ENCODE measurements around the gene NBEAL1.
"Not testable (repeated sequence)": the region's sequence is repeated elsewhere in the genome, so short reads cannot be mapped to it uniquely, and the experiment has no call there.

NBEAL1 gene

DNA sequence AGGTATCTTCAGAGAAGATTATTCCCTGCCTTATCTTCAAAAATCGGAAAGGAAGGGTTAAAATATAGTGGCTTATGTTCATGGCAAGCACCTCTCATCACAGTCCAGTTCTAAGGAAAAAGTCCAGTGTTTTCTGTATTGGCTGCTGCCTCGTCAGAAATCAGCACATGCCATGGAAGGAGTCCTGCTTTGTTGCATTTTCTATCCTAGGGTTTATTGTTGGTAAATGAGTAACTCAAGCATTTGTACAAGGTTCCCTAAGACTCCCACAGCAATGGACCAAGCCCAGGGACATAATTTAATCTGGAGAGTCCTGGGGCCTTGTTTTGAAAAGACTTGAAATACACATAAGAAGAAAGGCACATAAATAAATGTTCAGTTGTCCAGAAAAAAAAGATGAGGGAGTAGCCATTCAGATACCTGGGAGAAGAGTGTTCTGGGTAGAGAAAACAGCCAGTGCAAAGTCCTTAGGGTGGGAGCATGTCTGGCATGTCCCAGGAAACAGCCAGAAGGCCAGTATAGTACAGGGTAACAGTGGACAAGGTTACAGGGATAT is 26.4 kb downstream of the NBEAL1 start:
- DNase-seq, result no peak

DNA sequence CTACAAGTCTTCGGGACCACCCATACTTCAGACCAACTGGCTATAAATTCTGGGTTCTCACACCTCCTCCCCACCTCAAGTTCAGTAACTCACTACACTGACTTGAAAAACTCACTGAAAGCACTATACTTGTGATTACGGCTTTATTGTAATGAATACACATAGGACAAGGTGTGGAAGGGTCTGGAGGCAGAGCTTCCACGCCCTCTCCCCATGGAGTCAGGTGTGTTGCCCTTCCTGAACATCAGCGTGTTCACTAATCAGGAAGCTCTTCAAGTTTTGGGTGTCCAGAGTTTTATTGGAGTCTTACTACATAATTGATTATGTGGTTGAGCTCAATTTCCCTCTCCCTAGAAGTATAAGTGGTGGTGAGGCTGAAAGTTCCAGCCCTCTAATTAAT is 27.5 kb downstream of the NBEAL1 start:
- no peak for DNase-seq

DNA sequence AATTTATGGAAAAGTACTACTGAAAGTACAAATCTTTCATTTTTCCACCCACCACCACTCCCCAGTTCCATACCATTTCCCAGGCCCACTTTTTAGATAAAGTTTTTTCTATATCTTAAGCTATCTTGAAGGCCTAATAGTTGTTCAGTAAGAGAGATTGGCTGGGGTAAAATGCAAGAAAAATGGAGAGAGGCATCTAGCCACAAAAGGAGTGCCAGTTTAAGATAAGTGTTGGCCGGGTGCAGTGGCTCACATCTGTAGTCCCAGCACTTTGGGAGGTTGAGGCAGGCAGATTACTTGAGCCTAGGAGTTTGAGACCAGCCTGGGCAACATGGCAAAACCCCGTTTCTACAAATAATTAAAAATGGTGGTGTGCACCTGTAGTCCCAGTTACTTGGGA is 28.6 kb downstream of the NBEAL1 start:
- DNase-seq, result no peak

DNA sequence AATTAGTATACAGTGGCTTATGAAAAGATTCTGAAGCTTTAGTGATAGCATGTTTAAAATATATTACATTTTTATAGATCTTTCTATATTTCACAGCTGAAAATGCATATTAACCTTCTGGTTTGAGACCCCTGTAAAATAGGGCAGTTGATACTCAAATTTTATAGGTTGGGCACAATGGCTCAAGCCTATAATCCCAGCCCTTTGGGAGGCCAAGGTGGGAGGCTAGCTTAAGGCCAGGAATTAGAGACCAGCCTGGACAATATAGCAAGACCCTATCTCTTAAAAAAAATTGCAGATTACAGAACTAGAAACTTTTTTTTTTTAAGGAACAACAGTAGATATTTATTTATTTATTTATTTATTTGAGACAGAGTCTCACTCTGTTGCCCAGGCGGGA is 31.2 kb downstream of the NBEAL1 start:
- DNase-seq, result no peak

DNA sequence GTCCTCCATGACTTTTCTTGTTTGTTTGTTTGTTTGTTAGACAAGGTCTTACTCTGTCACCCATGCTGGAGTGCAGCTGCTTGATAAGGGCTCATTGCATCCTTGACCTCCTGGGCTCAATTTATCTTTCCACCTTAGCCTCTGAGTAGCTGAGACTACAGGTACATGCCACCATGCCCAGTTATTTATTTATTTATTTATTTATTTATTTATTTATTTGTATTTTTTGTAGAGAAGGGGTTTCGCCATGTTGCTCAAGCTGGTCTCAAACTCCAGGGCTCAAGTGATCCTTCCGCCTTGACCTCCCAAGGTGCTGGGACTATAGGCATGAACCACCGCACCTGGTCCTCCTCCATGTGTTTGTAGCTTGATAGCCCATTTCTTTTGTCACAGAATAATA is 37.9 kb downstream of the NBEAL1 start:
- no peak for DNase-seq

DNA sequence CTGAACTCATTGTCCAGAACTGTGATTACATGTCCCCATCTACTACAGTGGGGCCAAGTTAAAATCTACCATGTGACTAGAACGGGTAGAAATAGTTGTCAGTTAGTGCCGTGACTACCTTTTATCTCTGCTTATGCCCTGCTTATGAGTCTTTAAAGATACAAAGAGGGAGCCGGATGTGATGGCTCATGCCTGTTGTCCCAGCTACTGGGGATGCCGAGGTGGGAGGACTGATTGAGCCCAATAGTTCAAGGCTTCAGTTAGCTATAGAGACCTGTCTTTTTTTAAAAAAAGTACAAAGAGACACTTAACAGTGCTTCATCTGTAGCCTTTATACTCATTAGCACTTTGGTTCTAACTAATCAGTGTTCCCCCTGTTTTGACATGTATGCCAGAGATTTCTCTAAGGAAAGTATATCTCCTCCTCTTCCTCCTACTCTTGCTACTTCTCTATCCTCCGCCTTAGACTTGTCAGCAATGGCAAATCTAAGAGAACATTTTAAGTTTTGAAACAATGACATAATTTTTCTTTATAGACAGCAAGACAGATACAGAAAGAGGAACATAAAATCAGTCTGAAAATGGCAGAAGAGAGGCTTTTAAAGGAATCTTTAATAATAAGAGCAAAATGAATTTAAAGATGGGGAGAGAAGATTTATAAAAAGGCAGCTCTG is 45.0 kb downstream of the NBEAL1 start:
- DNase-seq, result no peak

DNA sequence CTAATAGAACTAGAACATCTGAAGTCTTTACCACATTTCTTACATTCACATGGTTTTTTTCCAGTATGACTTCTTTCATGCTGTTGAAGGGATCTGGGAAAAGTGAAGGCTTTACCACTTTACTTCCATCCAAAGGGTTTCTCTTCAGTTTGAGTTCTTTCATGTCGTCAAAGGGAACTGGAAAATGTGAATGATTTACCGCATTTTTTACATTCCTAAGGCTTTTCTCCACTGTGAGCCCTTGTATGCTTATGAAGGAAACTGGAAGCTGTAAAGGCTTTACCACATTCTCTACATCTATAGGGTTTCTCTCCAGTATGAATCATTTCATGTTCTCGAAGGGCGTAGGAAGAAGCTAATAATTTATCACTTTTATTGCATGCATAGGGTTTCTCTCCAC is 46.7 kb downstream of the NBEAL1 start:
- no peak for DNase-seq

DNA sequence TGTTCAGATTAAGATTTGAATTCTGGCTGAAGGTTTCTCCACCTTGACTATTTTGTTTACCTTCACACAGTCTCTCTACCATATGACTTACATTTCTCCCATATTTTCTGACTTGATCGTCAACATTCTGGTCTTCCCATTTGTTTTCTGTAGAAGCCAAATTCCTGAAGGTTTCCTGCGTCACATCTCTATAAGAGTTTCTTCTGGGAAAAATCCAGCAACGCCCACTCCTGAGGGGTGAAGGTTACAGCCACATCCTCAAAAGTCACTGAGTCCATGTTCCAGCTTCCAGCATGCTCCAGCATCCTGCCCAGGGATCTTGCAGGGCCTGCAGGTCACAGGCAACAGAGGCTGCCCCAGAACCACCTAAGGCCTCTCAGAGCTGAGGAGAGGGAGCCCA is 47.5 kb downstream of the NBEAL1 start:
- no peak for DNase-seq

DNA sequence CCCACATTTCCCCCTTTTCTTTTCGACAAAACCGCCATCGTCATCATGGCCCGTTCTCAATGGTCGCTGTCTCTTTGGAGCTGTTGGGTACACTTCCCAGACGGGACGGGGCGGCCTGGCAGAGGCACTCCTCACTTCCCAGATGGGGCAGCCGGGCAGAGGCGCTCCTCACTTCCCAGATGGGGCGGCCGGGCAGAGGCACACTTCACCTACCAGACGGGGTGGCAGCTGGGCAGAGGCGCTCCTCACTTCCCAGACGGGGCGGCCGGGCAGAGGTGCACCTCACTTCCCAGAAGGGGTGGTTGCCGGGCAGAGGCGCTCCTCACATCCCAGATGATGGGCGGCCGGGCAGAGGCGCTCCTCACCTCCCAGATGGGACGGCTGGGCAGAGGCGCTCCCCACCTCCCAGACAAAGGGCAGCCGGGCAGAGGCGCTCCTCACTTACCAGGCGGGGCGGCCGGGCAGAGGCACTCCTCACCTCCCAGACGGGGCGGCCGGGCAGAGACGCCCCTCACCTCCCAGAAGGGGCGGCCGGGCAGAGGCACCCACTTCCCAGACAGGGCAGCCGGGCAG is 51.9 kb downstream of the NBEAL1 start:
- DNase-seq, result not testable (repeated sequence)

DNA sequence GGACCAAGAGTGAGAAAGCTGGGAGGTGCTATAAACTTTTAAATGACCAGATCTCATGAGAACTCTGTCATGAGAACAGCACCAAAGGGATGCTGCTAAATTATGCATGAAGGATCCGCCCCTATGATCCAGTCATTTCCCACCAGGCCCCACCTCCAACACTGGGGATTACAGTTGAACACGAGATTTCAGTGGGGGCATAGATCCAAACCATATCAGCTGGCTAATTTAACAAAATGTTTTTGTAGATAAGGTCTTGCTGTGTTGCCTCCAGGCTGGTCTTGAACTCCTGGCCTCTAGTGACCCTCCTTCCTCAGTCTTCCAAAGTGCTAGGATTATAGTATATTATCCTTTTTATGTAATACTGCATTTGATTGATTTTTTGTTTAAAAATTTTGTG is 56.0 kb downstream of the NBEAL1 start:
- DNase-seq, result no peak

DNA sequence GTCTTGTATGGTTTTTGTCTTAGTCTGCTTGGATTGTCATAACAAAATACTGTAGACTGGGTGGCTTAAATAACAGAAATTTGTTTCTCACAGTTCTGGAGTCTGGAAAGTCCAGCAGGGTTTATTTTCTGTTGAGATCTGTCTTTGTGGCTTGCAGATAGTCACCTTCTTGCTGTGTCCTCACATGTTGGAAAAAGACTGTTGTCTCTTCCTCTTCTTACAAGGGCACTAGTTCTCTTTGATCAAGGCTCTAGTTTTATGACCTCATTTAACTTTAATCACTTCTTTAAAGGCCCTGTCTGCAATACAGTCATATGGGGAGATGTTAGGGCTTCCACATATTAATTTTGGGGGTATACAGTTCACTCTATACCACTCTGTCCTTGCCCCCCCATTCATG is 56.5 kb downstream of the NBEAL1 start:
- no peak for DNase-seq

DNA sequence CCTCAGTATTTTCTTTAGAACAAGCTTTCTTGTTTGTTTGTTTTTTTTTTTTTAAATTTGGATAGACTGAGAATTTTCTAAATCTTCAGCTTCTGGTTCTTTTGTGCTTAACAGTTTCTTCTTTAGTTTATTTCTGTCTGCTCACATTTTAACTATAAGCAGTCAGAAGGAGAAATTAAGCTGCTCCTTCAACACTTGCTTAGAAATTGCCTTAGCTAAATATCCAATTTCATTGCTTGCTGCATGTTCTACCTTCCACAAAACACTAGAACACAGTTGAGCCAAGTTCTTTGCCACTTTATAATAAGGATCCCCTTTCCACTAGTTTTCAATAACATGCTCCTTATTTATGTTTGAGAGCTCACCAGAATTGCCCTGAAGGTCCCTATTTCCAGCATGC is 57.7 kb downstream of the NBEAL1 start:
- DNase-seq, result no peak

DNA sequence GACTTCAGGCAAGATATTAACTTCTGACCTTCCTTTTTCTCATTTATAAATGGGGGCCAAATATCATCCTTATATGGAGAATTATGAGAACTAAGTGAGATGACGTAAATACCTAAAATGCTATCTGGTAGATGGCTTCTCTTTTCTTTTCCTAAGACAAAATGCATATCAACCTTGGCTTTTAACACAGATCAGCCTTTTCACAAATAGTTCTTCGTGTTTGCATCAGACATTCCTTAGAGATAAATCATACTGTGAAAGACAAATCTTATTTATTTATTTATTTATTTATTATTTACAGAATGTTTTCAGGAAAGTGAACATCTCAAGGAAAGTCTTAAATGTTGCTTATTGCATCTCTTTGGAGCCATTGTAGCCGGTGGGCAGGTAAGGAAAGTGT is 62.8 kb downstream of the NBEAL1 start:
- DNase-seq, result no peak

DNA sequence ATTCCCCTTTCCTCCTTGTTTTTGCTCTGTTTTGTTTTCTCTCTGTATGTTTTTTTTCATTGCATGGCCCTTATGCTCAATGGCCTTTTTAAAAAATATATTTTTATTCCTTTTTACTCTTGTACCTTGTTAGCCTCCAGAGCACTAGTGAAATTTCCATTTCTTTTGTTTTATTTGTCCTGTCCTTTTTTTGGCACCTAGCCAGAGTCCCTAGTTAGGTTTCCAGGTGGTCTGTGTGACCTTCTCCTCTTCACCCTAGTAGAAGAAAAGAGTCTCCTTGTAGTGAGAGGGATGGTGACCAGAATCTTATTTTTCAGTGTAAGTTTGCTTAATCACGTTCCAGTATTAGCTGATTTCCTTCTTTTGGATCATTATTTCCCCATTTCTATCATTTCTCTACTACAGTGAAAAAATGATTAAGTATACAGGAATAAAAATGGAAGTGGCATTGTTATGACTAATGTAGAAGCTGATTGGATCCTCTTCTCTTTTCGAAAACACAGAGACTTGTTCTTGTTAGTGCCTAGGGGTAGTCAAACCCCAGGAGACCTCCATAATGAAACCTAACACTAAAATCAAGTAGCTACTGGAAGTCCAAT is 65.9 kb downstream of the NBEAL1 start:
- DNase-seq, result no peak

DNA sequence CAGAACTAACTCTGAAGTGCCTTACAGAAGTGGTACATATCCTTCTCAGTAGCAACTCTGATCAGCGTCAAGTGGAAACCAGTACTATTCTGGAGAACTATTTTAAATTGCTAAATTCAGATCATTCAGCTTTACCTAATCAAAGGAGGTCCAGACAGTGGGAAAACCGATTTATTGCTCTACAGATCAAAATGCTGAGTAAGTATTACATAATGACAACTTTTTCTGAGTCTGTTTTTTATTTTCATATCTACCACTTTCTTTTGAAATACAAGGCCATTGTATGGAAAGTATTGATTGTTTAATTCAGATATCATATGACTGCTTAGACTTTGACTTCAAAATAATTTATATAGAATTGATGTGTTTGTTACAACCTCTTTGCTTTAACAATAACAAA is 68.7 kb downstream of the NBEAL1 start:
- DNase-seq, result no peak

DNA sequence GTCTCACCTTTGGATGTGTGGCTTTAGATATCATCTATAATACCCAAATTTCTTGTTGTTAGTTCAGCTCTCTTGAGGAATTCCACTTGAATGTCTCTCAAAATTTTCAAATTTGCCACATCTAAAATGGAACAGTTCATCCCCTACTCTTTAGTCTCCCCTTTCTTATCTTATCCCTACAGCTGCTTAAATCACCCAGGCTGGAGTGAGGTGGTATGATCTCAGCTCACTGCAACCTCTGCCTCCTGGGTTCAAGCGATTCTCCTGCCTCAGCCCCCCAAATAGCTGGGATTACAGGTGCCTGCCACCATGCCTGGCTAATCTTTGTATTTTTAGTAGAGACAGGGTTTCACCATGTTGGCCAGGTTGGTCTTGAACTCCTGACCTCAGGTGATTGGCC is 71.7 kb downstream of the NBEAL1 start:
- not testable (repeated sequence) for DNase-seq

DNA sequence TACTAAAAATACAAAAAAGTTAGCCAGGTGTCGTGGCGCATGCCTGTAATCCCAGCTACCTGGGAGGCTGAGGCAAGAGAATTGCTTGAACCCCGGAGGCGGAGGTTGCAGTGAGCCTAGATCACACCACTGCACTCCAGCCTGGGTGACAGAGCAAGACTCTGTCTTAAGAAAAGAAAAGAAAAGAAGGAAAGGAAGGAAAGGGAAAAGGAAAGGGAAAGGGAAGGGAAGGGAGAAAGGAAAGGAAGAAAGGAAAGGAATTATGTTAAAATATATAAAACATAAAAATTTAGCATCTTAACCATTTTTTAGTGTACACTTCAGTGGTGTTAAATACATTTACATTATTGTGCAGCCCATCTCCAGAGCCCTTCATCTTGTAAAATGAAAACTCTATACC is 76.0 kb downstream of the NBEAL1 start:
- DNase-seq, result not testable (repeated sequence)

DNA sequence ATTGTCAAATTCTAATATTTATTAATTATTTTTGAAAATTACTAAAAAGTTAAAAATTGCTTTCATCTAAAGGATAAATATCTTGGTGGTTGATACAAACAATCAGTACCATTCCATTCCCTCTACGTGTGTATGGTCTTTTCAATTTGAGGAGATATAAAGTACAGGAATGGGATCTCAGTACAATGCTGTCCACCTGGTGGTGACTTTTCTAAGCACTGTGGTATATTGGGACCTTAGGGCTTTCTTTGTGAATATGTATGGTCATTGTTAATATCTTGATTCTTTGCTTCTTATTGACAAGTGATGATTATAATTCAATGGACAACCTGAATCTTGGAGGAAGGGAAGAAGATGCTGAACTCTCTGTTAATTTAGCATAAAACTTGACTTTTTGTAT is 83.1 kb downstream of the NBEAL1 start:
- DNase-seq, result no peak

DNA sequence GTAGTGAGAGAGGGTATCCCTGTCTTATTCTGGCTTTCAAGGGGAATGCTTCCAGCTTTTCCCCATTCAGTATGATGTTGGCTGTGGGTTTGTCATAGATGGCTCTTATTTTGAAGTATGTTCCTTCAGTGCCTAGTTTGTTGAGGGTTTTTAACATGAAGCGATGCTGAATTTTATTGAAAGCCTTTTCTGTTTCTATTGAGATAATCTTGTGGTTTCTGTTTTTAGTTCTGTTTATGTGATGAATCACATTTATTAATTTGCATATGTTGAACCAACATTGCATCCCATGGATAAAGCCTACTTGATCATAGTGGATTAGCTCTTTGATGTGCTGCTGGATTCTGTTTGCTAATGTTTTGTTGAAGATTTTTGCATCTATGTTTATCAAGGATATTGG is 87.7 kb downstream of the NBEAL1 start:
- DNase-seq, result not testable (repeated sequence)

DNA sequence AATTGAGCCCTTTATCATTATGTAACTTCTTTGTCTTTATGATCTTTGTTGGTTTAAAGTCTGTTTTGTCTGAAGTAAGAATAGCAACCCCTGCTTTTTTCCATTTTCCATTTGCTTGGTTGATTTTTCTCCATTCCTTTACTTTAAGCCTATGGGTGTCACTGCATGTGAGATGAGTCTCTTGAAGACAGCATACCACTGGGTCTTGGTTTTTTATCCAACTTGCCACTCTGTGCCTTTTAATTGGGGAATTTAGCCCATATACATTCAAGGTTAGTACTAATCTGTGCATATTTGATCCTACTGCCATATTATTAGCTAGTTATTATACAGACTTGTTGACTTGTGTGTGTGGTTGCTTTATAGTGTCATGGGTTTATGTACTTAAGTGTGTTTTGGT is 89.6 kb downstream of the NBEAL1 start:
- DNase-seq, result no peak

DNA sequence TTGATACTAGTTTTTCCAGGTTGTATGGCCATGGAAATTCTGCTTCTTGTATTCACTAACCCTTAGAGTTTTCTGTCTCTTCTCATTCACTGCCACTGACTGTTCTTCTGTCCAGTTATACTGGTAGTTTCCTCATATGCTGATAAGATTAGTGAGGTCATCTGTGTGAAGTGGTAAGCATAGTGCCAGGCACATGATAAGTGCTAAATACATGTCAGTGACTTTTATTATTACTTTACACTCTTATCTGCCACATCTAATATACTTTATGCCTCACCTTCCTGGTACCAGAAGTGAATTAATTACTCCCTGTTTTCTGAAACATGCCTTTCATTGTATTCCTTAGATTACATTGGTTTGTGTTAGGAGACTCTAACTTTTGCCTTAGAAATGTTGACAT is 91.3 kb downstream of the NBEAL1 start:
- DNase-seq, result no peak

DNA sequence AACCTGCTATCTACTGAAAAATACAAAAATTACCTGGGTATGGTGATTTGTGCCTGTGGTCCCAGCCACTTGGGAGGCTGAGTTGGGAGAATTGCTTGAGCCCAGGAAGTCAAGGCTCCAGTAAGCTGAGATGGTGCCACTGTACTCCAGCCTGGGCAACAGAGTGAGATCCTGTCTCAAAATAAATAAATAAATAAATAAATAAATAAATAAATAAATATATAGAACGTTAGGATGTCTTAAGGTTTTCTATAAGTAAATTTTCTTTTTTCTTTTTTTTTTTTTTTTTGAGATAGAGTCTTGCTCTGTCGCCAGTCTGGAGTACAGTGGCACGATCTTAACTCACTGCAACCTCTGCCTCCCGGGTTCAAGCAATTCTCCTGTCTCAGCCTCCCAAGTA is 95.8 kb downstream of the NBEAL1 start:
- DNase-seq, result not testable (repeated sequence)

DNA sequence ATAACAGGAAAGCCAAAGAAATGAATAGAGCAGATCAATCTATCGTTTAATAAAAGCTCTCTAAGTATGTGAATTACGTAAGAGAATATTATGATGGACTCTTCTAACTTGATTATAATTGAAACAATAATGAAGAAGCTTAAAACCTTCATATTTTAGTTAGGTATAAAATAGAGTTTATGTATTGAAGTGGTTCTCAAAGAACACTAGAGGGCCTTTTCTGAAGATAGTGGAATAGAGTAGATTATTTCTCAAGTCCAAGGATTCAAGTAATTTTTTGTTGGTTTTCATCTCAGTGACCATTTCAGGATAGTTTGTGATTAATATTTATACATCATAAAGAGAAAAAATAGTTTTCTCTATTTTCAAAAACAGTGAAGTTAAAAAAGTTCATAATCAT is 97.7 kb downstream of the NBEAL1 start:
- DNase-seq, result no peak

DNA sequence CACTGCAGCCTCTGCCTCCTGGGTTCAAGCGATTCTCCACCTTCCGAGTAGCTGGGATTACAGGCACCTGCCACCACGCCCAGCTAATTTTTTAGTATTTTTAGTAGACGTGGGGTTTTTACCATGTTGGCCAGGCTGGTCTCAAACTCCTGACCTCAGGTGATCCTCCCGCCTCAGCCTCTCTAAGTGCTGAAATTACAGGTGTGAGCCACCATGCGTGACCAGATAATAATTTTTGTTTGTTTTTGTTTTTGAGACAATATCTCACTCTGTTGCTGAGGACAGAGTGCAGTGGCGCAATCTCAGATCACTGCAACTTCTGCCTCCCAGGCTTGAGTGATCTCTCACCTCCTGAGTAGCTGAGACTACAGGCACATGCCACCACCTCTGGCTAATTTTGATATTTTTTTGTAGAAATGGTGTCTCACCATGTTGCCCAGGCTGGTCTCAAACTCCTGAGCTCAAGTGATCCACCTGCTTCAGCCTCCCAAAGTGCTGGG is 100.6 kb downstream of the NBEAL1 start:
- DNase-seq, result not testable (repeated sequence)
